GM12878 (cell line): Measurements from ENCODE around the gene TTLL11. TPM values are rescaled to one million over a fixed set of nuclear protein-coding genes. Genes with fewer than 3 reads are reported as not detected.

ENCODE experiments used
- CHD2 ChIP-seq: IDR thresholded peaks from 2 replicates; pipeline ENCODE4 v1.6.1; 2011; ENCODE audit warnings: low read depth, low read length, improper control_type of control experiment, borderline replicate concordance
- CUX1 ChIP-seq: IDR thresholded peaks from 2 replicates; pipeline ENCODE4 v1.6.1; 2012; ENCODE audit warnings: improper control_type of control experiment, low read depth, low read length; ENCODE audit not compliant: insufficient replicate concordance
- MXI1 ChIP-seq: fragments of 150-350 bp; IDR thresholded peaks from 2 replicates; pipeline ENCODE4 v1.6.1; 2011; ENCODE audit warnings: low read depth, mild to moderate bottlenecking, inconsistent platforms, low read length, improper control_type of control experiment
- PKNOX1 ChIP-seq: fragments of 450-650 bp; IDR thresholded peaks from 2 replicates; pipeline ENCODE4 v1.6.1; 2016; ENCODE audit warnings: mild to moderate bottlenecking
- POLR2A ChIP-seq: IDR thresholded peaks from 2 replicates; pipeline ENCODE4 v1.6.1; 2011; ENCODE audit warnings: low read depth, mild to moderate bottlenecking, low read length
- polyA plus RNA-seq, 11 experiments: library from polyadenylated mRNA; depleted of rRNA in 4 of 11; unstranded in 6 of 11; stranded (reverse) in 5 of 11; fragments of >200 nt; fragmentation: Nextera tagmentation in 4 of 11; fragmentation: Illumina TruSeq in 1 of 11; extraction: Ambion mirVana in 4 of 11; extraction: Trizol in 1 of 11; gene quantifications; 1 replicate in 1 of 11; 2 replicates in 10 of 11; pipeline versions ENCODE4 v1.2.1 to v1.2.3, GENCODE V29; 2011 to 2016; ENCODE audit warnings: inconsistent platforms in 2 of 11, missing spikeins in 2 of 11, low read depth in 1 of 11
- total RNA-seq, 4 experiments: library from RNA; depleted of rRNA in 3 of 4; stranded (reverse); fragments of >200 nt in 3 of 4; fragmentation: Illumina TruSeq in 1 of 4; extraction: Trizol in 1 of 4; gene quantifications; 2 replicates each; pipeline versions ENCODE4 v1.2.1 to v1.2.3, GENCODE V29; 2013 to 2021

The TTLL11 gene
- total and polyA plus RNA-seq, 10 of the 15 experiments (the other 5 are each of a cell fraction or from before 2014, with no cell fraction given): 1.2 to 3.7 (median 2.9) TPM

DNA sequence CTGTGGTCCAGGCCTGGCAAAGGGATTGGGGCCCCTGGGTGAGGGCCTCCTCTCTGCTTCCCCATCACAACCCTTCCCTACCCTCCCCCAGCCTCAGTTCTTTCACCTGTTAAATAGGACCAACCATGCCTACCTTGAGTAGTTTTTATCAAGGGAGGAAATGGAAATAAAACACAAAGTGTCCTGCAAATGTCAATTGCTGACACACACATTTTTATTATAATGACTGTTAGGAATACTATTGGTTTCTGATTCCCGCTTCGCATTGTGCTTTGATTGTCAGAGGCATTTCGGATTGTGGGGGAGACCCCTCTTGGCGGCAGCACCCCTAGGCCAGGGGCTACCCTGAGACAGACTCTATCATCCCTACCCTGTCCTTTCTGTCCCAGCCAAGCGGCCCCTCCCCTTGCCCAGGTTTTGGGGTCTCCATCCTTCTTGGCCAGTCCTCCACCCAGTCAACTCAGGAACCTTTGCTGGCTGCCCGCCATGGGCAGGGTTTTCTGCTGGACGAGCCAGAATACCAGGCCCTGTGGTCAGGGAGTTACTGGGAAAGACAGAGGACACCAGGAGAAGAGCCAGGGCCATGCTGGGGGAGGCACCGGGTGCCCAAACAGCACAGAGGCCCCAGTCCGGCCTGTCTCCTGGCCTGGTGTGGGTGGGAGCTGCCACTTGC, 18.4 kb upstream of the TTLL11 start (continued):
- TF ChIP-seq CUX1 (no peak), CHD2 (no peak), POLR2A (no peak), PKNOX1 (no peak), MXI1 (no peak)
